B cell (primary cell): ENCODE measurements around the gene MAP3K19.

Experiments
- EZH2 ChIP-seq: IDR thresholded peaks from 2 replicates; pipeline ENCODE4 v1.6.1; 2012; ENCODE audit warnings: borderline replicate concordance, low read depth, mild to moderate bottlenecking, moderate library complexity, low read length; ENCODE audit not compliant: insufficient read depth, poor library complexity, severe bottlenecking
- TF ChIP-seq, protein P1 (sequence below): fragments of 200-600 bp; IDR thresholded peaks from one replicate; pipeline ENCODE4 v1.8.0; 2022; ENCODE audit warnings: antibody characterized with exemption, mild to moderate bottlenecking

DNA sequence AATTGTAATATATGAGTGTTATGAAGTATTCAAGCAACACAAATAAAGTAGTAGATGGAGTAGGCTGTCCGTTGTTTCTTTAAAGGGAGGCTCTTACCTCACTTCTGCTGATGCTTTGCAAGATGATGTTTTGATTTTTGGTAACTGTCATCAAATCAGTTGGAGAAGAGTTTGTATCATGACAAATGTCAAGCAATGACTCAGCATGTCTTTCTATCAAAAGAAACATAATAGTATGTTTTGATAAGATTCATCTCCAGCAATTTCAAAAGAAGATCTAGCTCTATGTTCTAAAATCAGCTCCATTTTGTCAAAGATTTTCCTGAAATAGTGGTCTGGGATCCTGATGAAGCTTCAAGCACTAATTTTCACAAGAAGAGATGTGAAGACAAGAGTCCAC, 25.6 kb downstream of the MAP3K19 start:
- TF ChIP-seq, protein P1, sequence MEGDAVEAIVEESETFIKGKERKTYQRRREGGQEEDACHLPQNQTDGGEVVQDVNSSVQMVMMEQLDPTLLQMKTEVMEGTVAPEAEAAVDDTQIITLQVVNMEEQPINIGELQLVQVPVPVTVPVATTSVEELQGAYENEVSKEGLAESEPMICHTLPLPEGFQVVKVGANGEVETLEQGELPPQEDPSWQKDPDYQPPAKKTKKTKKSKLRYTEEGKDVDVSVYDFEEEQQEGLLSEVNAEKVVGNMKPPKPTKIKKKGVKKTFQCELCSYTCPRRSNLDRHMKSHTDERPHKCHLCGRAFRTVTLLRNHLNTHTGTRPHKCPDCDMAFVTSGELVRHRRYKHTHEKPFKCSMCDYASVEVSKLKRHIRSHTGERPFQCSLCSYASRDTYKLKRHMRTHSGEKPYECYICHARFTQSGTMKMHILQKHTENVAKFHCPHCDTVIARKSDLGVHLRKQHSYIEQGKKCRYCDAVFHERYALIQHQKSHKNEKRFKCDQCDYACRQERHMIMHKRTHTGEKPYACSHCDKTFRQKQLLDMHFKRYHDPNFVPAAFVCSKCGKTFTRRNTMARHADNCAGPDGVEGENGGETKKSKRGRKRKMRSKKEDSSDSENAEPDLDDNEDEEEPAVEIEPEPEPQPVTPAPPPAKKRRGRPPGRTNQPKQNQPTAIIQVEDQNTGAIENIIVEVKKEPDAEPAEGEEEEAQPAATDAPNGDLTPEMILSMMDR, result no peak
- no peak for TF ChIP-seq EZH2
